Activated T-helper 2 cell treated with anti-CD3 and anti-CD28 coated beads, Interferon-gamma antibody, Interleukin-2, Interleukin-4, amounts not matched to agents 10 μg/mL and 5 μg/mL and 100 μg/mL, durations not matched to agents 14 hours and 24 hours and 36 hours (primary cell): ENCODE results near the gene PELO. TPM values are rescaled to one million over a fixed set of nuclear protein-coding genes. Genes with fewer than 3 reads are reported as not detected.

ENCODE experiments used
- DNase-seq: peaks from one replicate; pipeline ENCODE4 v3.0.0; 2021; ENCODE audit warnings: low spot score
- H3K27ac Mint-ChIP-seq: one replicate; pipeline ENCODE4 v1.8.0; 2021; ENCODE audit warnings: mixed read lengths
- H3K27me3 Mint-ChIP-seq: one replicate; pipeline ENCODE4 v1.8.0; 2021; ENCODE audit warnings: low read depth, mixed read lengths
- H3K36me3 Mint-ChIP-seq: one replicate; pipeline ENCODE4 v1.8.0; 2021; ENCODE audit warnings: low read depth, mixed read lengths
- H3K4me1 Mint-ChIP-seq: one replicate; pipeline ENCODE4 v1.8.0; 2021; ENCODE audit warnings: low read depth, mixed read lengths
- H3K4me3 Mint-ChIP-seq: one replicate; pipeline ENCODE4 v1.8.0; 2021; ENCODE audit warnings: low read depth, mild to moderate bottlenecking, moderate library complexity, mixed read lengths
- H3K9me3 Mint-ChIP-seq: one replicate; pipeline ENCODE4 v1.8.0; 2021; ENCODE audit warnings: mixed read lengths
- intact Hi-C: fragments of 100-400 bp; cut with micrococcal nuclease; formaldehyde crosslinking; loops from one replicate; pipeline ENCODE4 v1.15.1; 2023
- total RNA-seq: library from RNA; stranded (reverse); gene quantifications from 2 replicates; pipeline ENCODE4 v1.2.3, GENCODE V29; 2022

Gene PELO
- total RNA-seq, 1 donor from 2014 or later: 14.4 TPM

DNA sequence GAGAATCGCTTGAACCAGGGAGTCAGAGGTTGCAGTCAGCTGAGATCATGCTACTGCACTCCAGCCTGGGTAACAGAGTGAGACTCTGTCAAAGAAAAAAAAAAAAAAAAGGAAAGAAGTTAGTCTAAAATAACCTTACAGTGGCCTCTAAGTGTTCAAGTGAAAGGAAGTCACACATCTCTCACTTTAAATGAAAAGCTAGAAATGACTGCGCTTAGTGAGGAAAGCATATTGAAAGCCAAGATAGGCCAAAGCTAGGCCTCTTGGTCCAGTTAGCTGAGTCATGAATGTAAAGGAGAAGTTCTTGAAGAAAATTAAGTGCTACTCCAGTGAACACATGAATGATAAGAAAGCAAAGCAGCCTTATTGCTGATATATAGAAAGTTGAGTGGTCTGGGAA lies 38.1 kb downstream of the PELO start:
- Mint-ChIP-seq H3K4me1 (peaks cover 9% of the 10 kb centered on the region), H3K9me3 (peaks cover 16% of the 10 kb centered on the region), H3K27me3 (no peaks in the 10 kb centered on the region), H3K36me3 (no peaks in the 10 kb centered on the region), H3K27ac (no peak overlapping the region), H3K4me3 (no peak overlapping the region)
- no peak for DNase-seq
- intact Hi-C loops: loop anchor here (5.0 kb wide), 1 partner anchor 39 kb away; the partner anchor contains the start of genes ITGA1 and PELO

DNA sequence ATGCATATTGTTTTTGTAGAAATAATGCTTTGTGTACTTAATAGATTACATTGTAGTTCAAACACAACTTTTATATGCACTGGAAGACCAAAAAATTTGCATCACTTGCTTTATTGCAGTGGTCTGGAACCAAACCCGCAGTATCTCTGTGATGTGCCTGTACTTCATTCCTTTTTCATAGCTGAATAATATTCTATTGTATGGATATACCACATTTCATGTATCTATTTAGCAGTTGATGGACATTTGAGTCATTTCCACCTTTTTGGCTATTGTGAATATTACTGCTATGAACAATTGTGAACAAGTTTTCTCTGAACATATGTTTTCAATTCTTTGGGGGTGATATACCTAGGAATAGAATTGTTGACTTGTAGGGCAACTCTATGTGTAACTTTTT lies 40.1 kb downstream of the PELO start:
- Mint-ChIP-seq H3K4me1 (peaks cover 9% of the 10 kb centered on the region), H3K27me3 (no peaks in the 10 kb centered on the region), H3K4me3 (no peak overlapping the region), H3K36me3 (no peaks in the 10 kb centered on the region), H3K27ac (no peak overlapping the region), H3K9me3 (peaks cover 16% of the 10 kb centered on the region)
- intact Hi-C loops: loop anchor here (5.0 kb wide), 1 partner anchor 41 kb away; the partner anchor contains the start of genes ITGA1 and PELO
- no peak for DNase-seq

DNA sequence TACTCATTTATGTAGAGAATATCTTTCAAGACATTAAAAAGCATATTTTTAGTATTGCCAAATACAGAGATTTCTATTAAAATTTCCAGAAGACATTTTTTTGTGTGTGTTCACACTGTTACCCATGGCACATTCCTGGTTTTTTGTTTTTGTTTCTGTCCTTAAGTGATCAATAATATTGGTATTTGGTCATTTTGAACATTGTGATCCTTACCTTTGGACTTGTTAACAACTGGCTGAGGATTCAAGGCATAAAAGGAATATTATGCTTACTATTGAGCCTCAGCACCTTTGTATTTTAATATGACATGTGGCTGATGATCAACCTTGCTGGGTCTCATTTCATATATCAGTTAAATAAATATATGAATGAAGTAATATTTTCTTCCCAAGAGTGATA lies 41.9 kb downstream of the PELO start:
- no peak overlapping the region for H3K27ac Mint-ChIP-seq
- no peak overlapping the region for H3K4me3 Mint-ChIP-seq
- H3K27me3 Mint-ChIP-seq: no peaks in the 10 kb centered on the region
- intact Hi-C loops: loop anchor here (5.0 kb wide), 1 partner anchor 42 kb away; the partner anchor contains the start of genes ITGA1 and PELO
- no peak for DNase-seq
- H3K4me1 Mint-ChIP-seq: peaks cover 9% of the 10 kb centered on the region
- H3K9me3 Mint-ChIP-seq: peaks cover 16% of the 10 kb centered on the region
- H3K36me3 Mint-ChIP-seq: no peaks in the 10 kb centered on the region

DNA sequence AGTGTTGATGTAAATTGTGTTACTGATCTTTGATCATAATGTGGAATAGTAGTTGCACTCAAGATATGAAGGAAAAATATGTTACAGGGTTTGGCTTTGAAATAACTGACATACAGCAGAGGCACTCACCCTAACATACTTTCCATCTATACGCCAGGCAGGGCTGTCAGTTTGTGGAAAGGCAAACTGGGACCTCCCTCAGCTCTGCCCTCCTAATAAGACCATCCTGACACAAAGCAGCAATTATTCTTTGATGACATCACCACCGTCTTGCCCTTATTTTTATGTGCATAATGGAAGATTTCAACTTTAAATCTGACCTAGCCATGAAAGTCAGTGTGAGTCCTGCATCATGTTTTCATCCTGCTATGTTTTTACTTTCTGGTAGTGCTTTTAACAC lies 42.9 kb downstream of the PELO start:
- no peak overlapping the region for H3K27ac Mint-ChIP-seq
- peaks cover 5% of the 10 kb centered on the region for H3K4me1 Mint-ChIP-seq
- no peak overlapping the region for H3K4me3 Mint-ChIP-seq
- no peak for DNase-seq
- H3K36me3 Mint-ChIP-seq: no peaks in the 10 kb centered on the region
- intact Hi-C loops: no loop called here
- peaks cover 16% of the 10 kb centered on the region for H3K9me3 Mint-ChIP-seq
- H3K27me3 Mint-ChIP-seq: no peaks in the 10 kb centered on the region

DNA sequence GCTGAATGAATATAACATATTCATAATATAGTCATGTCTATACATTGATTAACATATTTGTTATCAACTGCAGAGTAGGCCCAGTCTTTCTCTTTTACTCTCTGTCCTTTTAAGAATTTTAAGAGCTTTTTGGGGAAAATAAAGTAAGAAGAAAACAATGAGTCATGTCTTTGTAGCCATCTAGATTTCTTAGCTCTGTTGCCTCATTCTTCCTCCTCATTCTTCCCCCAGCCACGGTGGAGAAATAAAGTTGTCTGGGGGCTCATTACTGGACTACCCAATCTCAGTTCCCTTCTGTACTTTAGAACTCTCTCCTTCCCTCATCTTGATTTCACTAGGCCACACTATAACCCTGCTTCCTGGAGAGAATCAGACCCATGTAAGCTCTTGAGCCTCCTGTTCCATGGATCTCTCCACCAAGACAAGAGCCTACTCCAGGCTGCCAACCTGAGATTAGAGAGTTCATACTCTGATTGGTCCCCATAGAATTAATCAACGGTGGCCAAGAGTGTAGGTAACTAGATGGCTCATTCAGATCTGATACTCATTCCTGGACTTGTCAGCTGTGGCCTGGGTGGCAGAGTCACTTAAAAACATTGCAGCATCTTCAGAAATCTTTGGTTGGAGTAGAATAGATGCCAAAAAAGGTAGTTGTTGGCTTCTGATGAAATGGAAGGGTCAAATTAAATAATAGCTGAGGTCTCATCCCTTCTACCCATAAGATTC lies 44.2 kb downstream of the PELO start:
- Mint-ChIP-seq H3K4me3 (no peak overlapping the region), H3K27me3 (peaks cover 6% of the 10 kb centered on the region), H3K9me3 (peaks cover 16% of the 10 kb centered on the region), H3K4me1 (no peaks in the 10 kb centered on the region), H3K27ac (no peak overlapping the region), H3K36me3 (no peaks in the 10 kb centered on the region)
- intact Hi-C loops: no loop called here
- DNase-seq: no peak

DNA sequence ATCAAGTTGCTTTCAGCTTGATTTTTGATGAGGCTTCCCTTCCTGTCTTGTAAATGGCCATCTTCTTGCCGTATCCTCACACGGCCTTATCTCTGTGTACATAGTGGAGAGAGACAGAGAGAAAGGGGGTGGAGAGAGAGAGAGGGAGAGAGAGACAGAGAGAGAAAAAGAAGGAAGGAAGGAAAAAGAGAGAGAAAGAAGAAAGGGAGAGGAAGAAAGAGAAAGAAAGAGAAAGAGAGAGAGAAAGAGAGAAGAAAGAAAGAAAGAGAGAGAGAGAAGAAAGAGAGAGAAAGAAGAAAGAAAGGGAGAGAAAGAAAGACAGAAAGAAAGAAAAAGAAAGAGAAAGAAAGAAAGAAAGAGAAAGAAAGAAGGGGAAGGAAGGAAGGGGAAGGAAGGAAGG lies 46.6 kb downstream of the PELO start:
- DNase-seq: no peak
- Mint-ChIP-seq H3K27me3 (peaks cover 6% of the 10 kb centered on the region), H3K27ac (no peak overlapping the region), H3K9me3 (no peaks in the 10 kb centered on the region), H3K4me3 (no peak overlapping the region), H3K4me1 (no peaks in the 10 kb centered on the region), H3K36me3 (no peaks in the 10 kb centered on the region)
- intact Hi-C loops: no loop called here

DNA sequence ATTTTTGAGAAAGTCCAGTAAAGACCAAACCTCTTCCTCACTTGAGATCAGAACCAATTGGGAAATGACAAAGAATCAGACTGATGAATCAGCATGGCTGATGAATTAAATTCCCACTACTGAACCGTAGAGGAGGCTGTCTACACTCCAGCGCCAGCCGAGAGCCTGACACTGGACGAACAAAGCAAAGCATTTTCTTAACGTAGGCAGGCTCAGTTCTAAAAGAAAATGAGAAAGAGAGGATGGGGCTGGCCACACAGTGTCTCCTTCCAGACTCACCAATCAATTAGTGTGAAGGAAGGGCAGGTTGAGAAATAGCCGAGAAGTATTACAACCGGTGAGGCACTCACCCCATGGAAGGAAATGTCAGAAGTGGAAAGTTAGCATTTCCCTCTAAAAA lies 49.4 kb downstream of the PELO start:
- no peak for DNase-seq
- no peak overlapping the region for H3K4me3 Mint-ChIP-seq
- H3K27me3 Mint-ChIP-seq: peaks cover 7% of the 10 kb centered on the region
- H3K9me3 Mint-ChIP-seq: no peaks in the 10 kb centered on the region
- no peaks in the 10 kb centered on the region for H3K36me3 Mint-ChIP-seq
- H3K27ac Mint-ChIP-seq: no peak overlapping the region
- intact Hi-C loops: no loop called here
- H3K4me1 Mint-ChIP-seq: peaks cover 2% of the 10 kb centered on the region

Other genes starting within 250 kb of the PELO start
- 0.59 and 0.76 TPM in 2 replicates for gene ITGA1, start within 50 bp of the PELO start, total RNA-seq
- gene ITGA2, start 201.4 kb downstream of the PELO start, total RNA-seq: 1.4 and 1.5 TPM in 2 replicates